GM18873 (cell line): ENCODE results near the gene NPR2.

Experiments
- ATAC-seq: cut with Tn5 transposase; IDR thresholded peaks from one replicate; pipeline ENCODE4 v1.9.1; 2021; ENCODE audit warnings: mild to moderate bottlenecking, moderate library complexity, moderate number of reproducible peaks; ENCODE audit not compliant: unreplicated experiment, low FRiP score

Gene NPR2

DNA sequence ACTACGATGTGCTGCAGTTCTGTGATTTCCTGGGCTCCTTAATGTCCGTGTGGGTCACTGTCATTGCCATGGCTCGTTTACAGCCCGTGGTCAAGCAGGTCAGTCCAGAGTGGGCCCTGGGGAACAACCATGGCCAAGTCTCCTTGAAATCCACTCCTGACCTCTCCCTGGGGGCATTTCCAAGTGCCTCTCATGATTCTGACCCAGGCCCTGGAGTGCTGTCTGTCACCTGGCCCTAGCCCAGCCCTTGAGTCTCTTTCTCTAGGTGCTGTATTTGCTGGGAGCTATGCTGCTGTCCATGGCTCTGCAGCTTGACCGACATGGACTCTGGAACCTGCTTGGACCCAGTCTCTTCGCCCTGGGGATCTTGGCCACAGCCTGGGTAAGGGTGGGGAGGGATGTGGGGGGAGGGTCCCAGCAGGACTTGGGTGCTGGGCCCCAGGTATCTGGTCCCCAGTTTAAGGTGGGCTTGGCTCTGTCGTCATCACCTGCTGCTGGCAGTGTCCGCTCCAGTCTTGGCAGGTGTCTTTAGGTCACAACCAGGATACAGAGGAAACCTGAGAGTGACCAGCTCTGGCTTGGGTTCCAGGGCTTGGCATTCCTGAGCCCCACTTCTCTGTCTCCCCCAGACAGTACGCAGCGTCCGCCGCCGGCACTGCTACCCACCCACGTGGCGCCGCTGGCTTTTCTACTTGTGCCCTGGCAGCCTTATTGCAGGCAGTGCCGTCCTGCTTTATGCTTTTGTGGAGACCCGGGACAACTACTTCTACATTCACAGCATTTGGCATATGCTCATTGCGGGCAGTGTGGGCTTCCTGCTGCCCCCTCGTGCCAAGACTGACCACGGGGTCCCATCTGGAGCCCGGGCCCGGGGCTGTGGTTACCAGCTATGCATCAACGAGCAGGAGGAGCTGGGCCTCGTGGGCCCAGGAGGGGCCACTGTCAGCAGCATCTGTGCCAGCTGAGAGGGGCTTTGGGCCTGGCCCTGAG, 61.8 kb downstream of the NPR2 start:
- ATAC-seq = no peak

DNA sequence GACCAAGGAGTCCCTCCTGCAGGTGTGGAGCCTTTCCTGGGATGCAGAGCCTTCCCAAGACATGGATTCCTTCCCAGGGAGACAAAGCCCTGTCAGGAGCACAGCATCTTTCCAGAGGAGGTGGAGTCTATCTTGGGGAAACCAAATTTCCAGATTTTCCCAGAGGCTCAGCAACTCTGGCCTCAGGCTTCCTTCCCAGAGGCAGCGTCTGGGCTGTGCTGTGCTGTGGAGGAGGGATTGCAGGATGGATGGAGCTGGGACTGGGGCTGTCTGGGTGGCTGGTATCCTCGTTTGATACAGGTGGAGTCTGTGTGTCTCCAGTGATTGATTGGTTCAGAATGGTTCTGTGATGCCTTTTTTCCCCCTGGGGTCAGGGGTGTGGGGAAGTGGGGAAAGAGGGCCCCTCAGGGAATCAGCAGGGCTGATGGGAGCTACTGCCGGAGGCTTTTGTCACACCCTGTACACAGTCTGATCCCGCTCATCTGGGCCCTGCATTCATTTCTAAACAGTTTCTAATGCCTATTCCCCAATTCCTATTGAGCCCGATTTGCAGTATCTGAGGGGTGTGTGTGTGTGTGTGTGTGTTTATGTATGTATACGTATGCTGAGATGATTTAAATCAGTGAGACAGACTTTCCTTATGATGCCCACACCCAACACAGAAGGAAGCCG, 62.8 kb downstream of the NPR2 start:
- ATAC-seq = no peak

DNA sequence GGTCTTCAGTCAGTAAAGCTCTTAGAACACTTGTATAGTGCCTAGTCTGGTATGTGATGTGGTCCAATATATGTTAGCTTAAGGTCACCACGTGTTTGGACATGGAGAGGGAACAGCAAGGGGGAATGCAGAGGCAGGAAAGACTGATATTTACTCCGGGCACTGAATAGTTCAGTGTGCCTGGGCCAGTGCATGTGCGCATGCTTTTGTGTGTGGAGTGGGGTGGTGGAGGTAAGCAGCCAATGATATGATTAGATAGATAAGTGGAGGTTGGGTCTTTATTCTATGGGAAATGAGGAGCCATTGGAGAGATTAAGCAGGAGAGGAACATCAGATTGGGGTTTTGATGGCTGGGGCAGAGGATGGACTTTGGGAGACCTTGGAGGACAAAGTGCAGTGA, 64.8 kb downstream of the NPR2 start:
- ATAC-seq = no peak

DNA sequence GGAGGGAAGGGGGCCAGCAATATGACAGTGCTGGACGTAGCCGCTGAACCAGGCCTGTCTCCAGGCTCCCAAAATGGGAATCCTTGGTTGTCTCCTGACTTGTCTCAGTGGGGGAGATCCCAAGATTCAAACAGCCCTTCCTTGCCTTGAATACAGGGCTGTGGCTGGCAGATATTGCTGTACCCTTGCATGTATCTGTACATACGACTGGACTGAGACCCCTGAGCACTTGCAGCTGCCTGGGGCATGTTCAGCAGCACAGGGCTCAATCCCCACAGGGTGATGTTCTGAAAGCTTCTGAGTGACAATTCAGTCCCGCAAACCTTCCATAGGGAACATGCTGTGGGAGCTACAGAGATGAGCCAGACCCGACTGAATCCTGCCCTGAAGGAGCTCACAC, 65.5 kb downstream of the NPR2 start:
- no peak for ATAC-seq

DNA sequence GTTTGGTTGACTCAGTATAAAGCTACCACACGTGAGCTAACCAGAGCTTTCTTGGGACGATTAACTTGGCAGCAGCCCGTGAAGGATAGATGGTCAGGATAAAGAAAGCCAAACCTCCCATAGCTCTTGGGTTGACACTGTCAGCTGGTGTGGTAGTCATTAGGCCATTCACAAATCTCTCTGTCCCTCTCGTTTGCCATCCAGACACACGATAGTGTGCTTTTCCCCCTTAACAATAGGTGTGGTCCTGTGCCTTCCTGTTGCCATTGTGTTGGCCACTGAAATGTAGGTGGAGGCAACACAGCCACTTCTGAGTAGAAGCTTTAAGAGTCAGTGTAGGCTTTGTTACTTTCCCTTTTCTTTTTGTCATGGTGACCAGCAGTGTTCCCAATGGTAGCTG, 67.1 kb downstream of the NPR2 start:
- no peak for ATAC-seq
